Mesendoderm (in vitro differentiated cells): ENCODE data around the gene SLC12A7.

ENCODE experiments used
- DNase-seq: peaks from one replicate; pipeline ENCODE4 v3.0.0; 2013
- H2AK5ac ChIP-seq: 2 replicates; pipeline ENCODE4 v1.6.1; 2013; ENCODE audit warnings: low read length, inconsistent platforms
- H2BK120ac ChIP-seq: 2 replicates; pipeline ENCODE4 v1.6.1; 2013; ENCODE audit warnings: low read depth, mild to moderate bottlenecking, low read length, moderate library complexity, mixed read lengths
- H2BK15ac ChIP-seq: replicated peaks from 2 replicates; pipeline ENCODE4 v1.6.1; 2013; ENCODE audit warnings: low read depth, mild to moderate bottlenecking, moderate library complexity
- H2BK5ac ChIP-seq: 2 replicates; pipeline ENCODE4 v1.6.1; 2013; ENCODE audit warnings: low read length, inconsistent platforms
- H3K18ac ChIP-seq: 2 replicates; pipeline ENCODE4 v1.6.1; 2013; ENCODE audit warnings: mild to moderate bottlenecking, low read length, mixed read lengths
- H3K23ac ChIP-seq: one replicate; pipeline ENCODE4 v1.6.1; 2013; ENCODE audit warnings: low read length
- H3K27ac ChIP-seq: 2 replicates; pipeline ENCODE4 v1.5.1; 2013; ENCODE audit warnings: low read depth, mild to moderate bottlenecking, inconsistent platforms, low read length, moderate library complexity
- H3K27me3 ChIP-seq: 2 replicates; pipeline ENCODE4 v1.6.1; 2013; ENCODE audit warnings: low read length, control low read depth, mild to moderate bottlenecking, inconsistent platforms; ENCODE audit not compliant: insufficient read depth, poor library complexity
- H3K36me3 ChIP-seq: 2 replicates; pipeline ENCODE4 v1.6.1; 2013; ENCODE audit warnings: low read length, inconsistent platforms; ENCODE audit not compliant: control insufficient read depth, insufficient read depth
- H3K4ac ChIP-seq: one replicate; pipeline ENCODE4 v1.6.1; 2013; ENCODE audit warnings: low read depth, mild to moderate bottlenecking, low read length, moderate library complexity
- H3K4me1 ChIP-seq: 2 replicates; pipeline ENCODE4 v1.6.1; 2013; ENCODE audit warnings: low read depth, low read length, inconsistent platforms; ENCODE audit not compliant: control insufficient read depth
- H3K4me2 ChIP-seq: 2 replicates; pipeline ENCODE4 v1.6.1; 2013; ENCODE audit warnings: low read length
- H3K4me3 ChIP-seq: 2 replicates; pipeline ENCODE4 v1.5.1; 2013; ENCODE audit warnings: mild to moderate bottlenecking, low read length
- H3K56ac ChIP-seq: one replicate; pipeline ENCODE4 v1.6.1; 2013; ENCODE audit warnings: low read length
- H3K79me1 ChIP-seq: 2 replicates; pipeline ENCODE4 v1.6.1; 2013; ENCODE audit warnings: low read length, inconsistent platforms
- H3K79me2 ChIP-seq: 2 replicates; pipeline ENCODE4 v1.6.1; 2013; ENCODE audit warnings: mild to moderate bottlenecking, low read length; ENCODE audit not compliant: control insufficient read depth, insufficient read depth
- H3K9ac ChIP-seq: 2 replicates; pipeline ENCODE4 v1.6.1; 2013; ENCODE audit warnings: low read length, inconsistent platforms
- H4K5ac ChIP-seq: one replicate; pipeline ENCODE4 v1.6.1; 2013; ENCODE audit warnings: low read length
- H4K8ac ChIP-seq: one replicate; pipeline ENCODE4 v1.6.1; 2013; ENCODE audit warnings: low read depth, mild to moderate bottlenecking, control low read depth, low read length, moderate library complexity
- WGBS: extraction: QIAGEN DNeasy Blood & Tissue Kit; methylation state at CpG from one replicate; pipeline ENCODE4 v1.1.7; 2013; ENCODE audit warnings: low lambda C conversion rate, missing lambda C conversion rate; ENCODE audit not compliant: insufficient coverage; ENCODE audit errors: extremely low coverage; 5-methylcytosine and 5-hydroxymethylcytosine counted together

Gene SLC12A7

GRCh38 chr5:1051366-1051720, 60.5 kb downstream of the SLC12A7 start:
- Histone ChIP-seq H2AK5ac (no peak overlapping the region), H4K8ac (no peak overlapping the region), H3K79me2 (no peaks in the 10 kb centered on the region), H3K9ac (no peak overlapping the region), H3K27me3 (no peaks in the 10 kb centered on the region), H3K23ac (no peak overlapping the region), H3K27ac (no peak overlapping the region), H3K4ac (no peak overlapping the region), H3K4me2 (no peak overlapping the region), H3K36me3 (no peaks in the 10 kb centered on the region), H2BK15ac (no peak overlapping the region), H3K79me1 (no peaks in the 10 kb centered on the region), H2BK120ac (no peak overlapping the region), H2BK5ac (no peak overlapping the region), H3K4me1 (no peaks in the 10 kb centered on the region), H3K56ac (no peak overlapping the region), H4K5ac (no peak overlapping the region), H3K4me3 (no peak overlapping the region), H3K18ac (no peak overlapping the region)
- no CpG with 5 or more reads among the region's 16 CpGs for WGBS
- no peak for DNase-seq

- no CpG with 5 or more reads among the region's 29 CpGs for WGBS
- H3K27ac ChIP-seq, result no peak overlapping the region
- no peaks in the 10 kb centered on the region for H3K79me2 ChIP-seq
- H3K18ac ChIP-seq, result no peak overlapping the region
- no peak overlapping the region for H3K56ac ChIP-seq
- H3K79me1 ChIP-seq, result no peaks in the 10 kb centered on the region
- H3K4me1 ChIP-seq, result no peaks in the 10 kb centered on the region
- H3K23ac ChIP-seq, result peak overlapping the region; percentile 45
- H4K5ac ChIP-seq, result no peak overlapping the region
- no peak overlapping the region for H2BK15ac ChIP-seq
- no peak overlapping the region for H3K4me3 ChIP-seq
- H3K36me3 ChIP-seq, result no peaks in the 10 kb centered on the region
- H3K9ac ChIP-seq, result no peak overlapping the region
- H2AK5ac ChIP-seq, result no peak overlapping the region
- H3K27me3 ChIP-seq, result no peaks in the 10 kb centered on the region
- H3K4ac ChIP-seq, result no peak overlapping the region
- no peak overlapping the region for H2BK120ac ChIP-seq
- no peak overlapping the region for H2BK5ac ChIP-seq
- no peak overlapping the region for H4K8ac ChIP-seq
- no peak for DNase-seq
- no peak overlapping the region for H3K4me2 ChIP-seq
These were observed 61.2 kb downstream of the SLC12A7 start for GRCh38 chr5:1050423-1051365.

GRCh38 chr5:1048861-1049838, 62.7 kb downstream of the SLC12A7 start:
- DNase-seq, result no peak
- no peak overlapping the region for H3K9ac ChIP-seq
- no peaks in the 10 kb centered on the region for H3K79me1 ChIP-seq
- no peak overlapping the region for H3K27ac ChIP-seq
- no peak overlapping the region for H3K56ac ChIP-seq
- no peak overlapping the region for H2BK5ac ChIP-seq
- no peak overlapping the region for H3K18ac ChIP-seq
- no peaks in the 10 kb centered on the region for H3K4me1 ChIP-seq
- no peak overlapping the region for H2BK120ac ChIP-seq
- no peak overlapping the region for H2BK15ac ChIP-seq
- H3K36me3 ChIP-seq, result no peaks in the 10 kb centered on the region
- H2AK5ac ChIP-seq, result no peak overlapping the region
- H3K23ac ChIP-seq, result no peak overlapping the region
- WGBS, result no CpG with 5 or more reads among the region's 39 CpGs
- no peak overlapping the region for H4K5ac ChIP-seq
- H3K27me3 ChIP-seq, result no peaks in the 10 kb centered on the region
- no peaks in the 10 kb centered on the region for H3K79me2 ChIP-seq
- no peak overlapping the region for H3K4me2 ChIP-seq
- no peak overlapping the region for H3K4me3 ChIP-seq
- H3K4ac ChIP-seq, result no peak overlapping the region
- H4K8ac ChIP-seq, result no peak overlapping the region

- no peak overlapping the region for H4K8ac ChIP-seq
- H3K9ac ChIP-seq, result no peak overlapping the region
- H3K23ac ChIP-seq, result no peak overlapping the region
- H3K79me1 ChIP-seq, result no peaks in the 10 kb centered on the region
- H3K4me3 ChIP-seq, result no peak overlapping the region
- H2BK120ac ChIP-seq, result no peak overlapping the region
- no peak overlapping the region for H3K18ac ChIP-seq
- no peaks in the 10 kb centered on the region for H3K79me2 ChIP-seq
- H3K4me1 ChIP-seq, result no peaks in the 10 kb centered on the region
- no peak overlapping the region for H2BK15ac ChIP-seq
- H2AK5ac ChIP-seq, result no peak overlapping the region
- no peak overlapping the region for H4K5ac ChIP-seq
- DNase-seq, result no peak
- no peak overlapping the region for H3K56ac ChIP-seq
- no peaks in the 10 kb centered on the region for H3K27me3 ChIP-seq
- H3K4ac ChIP-seq, result no peak overlapping the region
- no peak overlapping the region for H2BK5ac ChIP-seq
- H3K4me2 ChIP-seq, result no peak overlapping the region
- 100% methylated on average over 11 of the region's 11 CpGs for WGBS
- H3K27ac ChIP-seq, result no peak overlapping the region
- H3K36me3 ChIP-seq, result no peaks in the 10 kb centered on the region
These were observed 63.6 kb downstream of the SLC12A7 start for GRCh38 chr5:1048162-1048721.

GRCh38 chr5:1047332-1047965, 64.4 kb downstream of the SLC12A7 start:
- 100% methylated on average over 11 of the region's 11 CpGs for whole genome bisulfite sequencing

More at GRCh38 chr5:1047332-1047965, 64.4 kb downstream of the SLC12A7 start:
- Histone ChIP-seq H3K23ac (no peak overlapping the region), H2BK5ac (no peak overlapping the region), H3K4me1 (no peaks in the 10 kb centered on the region), H3K4ac (no peak overlapping the region), H2BK120ac (no peak overlapping the region), H2BK15ac (no peak overlapping the region), H4K5ac (no peak overlapping the region), H3K36me3 (no peaks in the 10 kb centered on the region), H3K56ac (no peak overlapping the region), H3K27me3 (no peaks in the 10 kb centered on the region), H3K4me3 (no peak overlapping the region), H3K79me2 (no peaks in the 10 kb centered on the region), H3K79me1 (no peaks in the 10 kb centered on the region), H3K18ac (no peak overlapping the region), H3K9ac (no peak overlapping the region), H3K4me2 (no peak overlapping the region), H2AK5ac (no peak overlapping the region), H4K8ac (no peak overlapping the region), H3K27ac (no peak overlapping the region)
- no peak for DNase-seq
